HepG2 (cell line): ENCODE measurements around the gene KL. TPM values are rescaled to one million over a fixed set of nuclear protein-coding genes. Genes with fewer than 3 reads are reported as not detected.

Experiments
- ATAC-seq: fragments of 200-7000 bp; cut with Tn5 transposase; 3 replicates; pipeline ENCODE4 v1.9.1; 2020; ENCODE audit warnings: mild to moderate bottlenecking, moderate library complexity
- BruUV-seq: library from RNA; stranded (reverse); fragments of 400-500 nt; replicated peaks from 2 replicates; lab custom pipeline; 2021; lab: Mats Ljungman, UMichigan
- CTCF ChIA-PET: fragments of 300-600 bp; formaldehyde crosslinking; extraction: SDS; loops from one replicate; lab custom pipeline; 2021; ENCODE audit warnings: low total read pairs, inconsistent platforms, low intra/inter-chr PET ratio; lab: Yijun Ruan, JAX
- POLR2A ChIA-PET: fragments of 350-600 bp; sonication (Branson Sonifier 250); formaldehyde crosslinking; loops from one replicate; lab custom pipeline; 2020; ENCODE audit warnings: antibody characterized with exemption, inconsistent platforms; lab: Yijun Ruan, JAX
- DNase-seq: peaks from one replicate; pipeline ENCODE4 v3.0.0-alpha.2; 2015; ENCODE audit warnings: low spot score
- FAIRE-seq: peaks from 3 replicates; lab custom pipeline; 2011; peaks lifted over from hg19 to GRCh38; lab: Jason Lieb, UNC
- H2AFZ ChIP-seq: one replicate; pipeline ENCODE4 v1.6.1; 2011; ENCODE audit warnings: low read length, inconsistent platforms
- H3K27ac ChIP-seq: fragments of 300-600 bp; 3 replicates; pipeline ENCODE4 v1.8.0; 2011; ENCODE audit warnings: mixed run types, mild to moderate bottlenecking, mixed read lengths, low read length, inconsistent platforms; ENCODE audit not compliant: insufficient read depth; ENCODE audit errors: extremely low read length
- H3K27me3 ChIP-seq, 2 experiments: fragments of 200-600 bp in 1 of 2; 2 replicates in 1 of 2; 3 replicates in 1 of 2; pipeline versions ENCODE4 v1.6.0 to v1.8.0; 2011; ENCODE audit warnings: low read length in 2 of 2, mild to moderate bottlenecking in 2 of 2, moderate library complexity in 2 of 2, inconsistent platforms in 1 of 2; ENCODE audit not compliant: insufficient read depth in 2 of 2, control insufficient read depth in 1 of 2
- H3K36me3 ChIP-seq, 2 experiments: fragments of 200-600 bp in 1 of 2; replicated peaks in 1 of 2; 2 replicates in 1 of 2; 3 replicates in 1 of 2; pipeline versions ENCODE4 v1.5.1 to v1.8.0; 2011; ENCODE audit warnings: low read length in 2 of 2, inconsistent platforms in 1 of 2; ENCODE audit not compliant: insufficient read depth in 2 of 2, control insufficient read depth in 1 of 2
- H3K4me1 ChIP-seq: 2 replicates; pipeline ENCODE4 v1.5.1; 2012; ENCODE audit warnings: low read length, inconsistent platforms; ENCODE audit not compliant: insufficient read depth
- H3K4me2 ChIP-seq: 2 replicates; pipeline ENCODE4 v1.6.0; 2011; ENCODE audit warnings: low read depth, low read length, inconsistent platforms
- H3K4me3 ChIP-seq, 3 experiments: fragments of 200-600 bp in 1 of 3; sonication (generic), shearing (Covaris generic) in 1 of 3; replicated peaks in 1 of 3; 2 replicates each; pipeline ENCODE4 v1.5.1; 2011 to 2016; ENCODE audit warnings: low read length in 3 of 3, inconsistent platforms in 2 of 3, low read depth in 2 of 3, mild to moderate bottlenecking in 2 of 3, control low read depth in 1 of 3, mixed read lengths in 1 of 3; ENCODE audit not compliant: insufficient read depth in 1 of 3
- H3K79me2 ChIP-seq: one replicate; pipeline ENCODE4 v1.6.1; 2011; ENCODE audit warnings: low read length, inconsistent platforms; ENCODE audit not compliant: insufficient read depth
- H3K9ac ChIP-seq: 2 replicates; pipeline ENCODE4 v1.6.0; 2011; ENCODE audit warnings: mild to moderate bottlenecking, low read depth, low read length, inconsistent platforms; ENCODE audit not compliant: insufficient read depth
- H3K9me3 ChIP-seq: 2 replicates; pipeline ENCODE4 v1.5.1; 2012; ENCODE audit warnings: mild to moderate bottlenecking, low read length
- H4K20me1 ChIP-seq: 2 replicates; pipeline ENCODE4 v1.6.0; 2011; ENCODE audit warnings: inconsistent platforms, mild to moderate bottlenecking, low read length, moderate library complexity; ENCODE audit not compliant: insufficient read depth
- HDAC1 ChIP-seq: sonication (generic); formaldehyde crosslinking; IDR thresholded peaks from 2 replicates; pipeline ENCODE4 v1.5.1; 2020; ENCODE audit warnings: mild to moderate bottlenecking, missing genetic modification reagents
- MTA1 ChIP-seq: sonication (generic); formaldehyde crosslinking; IDR thresholded peaks from 2 replicates; pipeline ENCODE4 v1.4.0; 2020; ENCODE audit warnings: missing genetic modification reagents, mild to moderate bottlenecking, borderline replicate concordance
- ZBTB3 ChIP-seq: sonication (generic); formaldehyde crosslinking; IDR thresholded peaks from 2 replicates; pipeline ENCODE4 v1.4.0; 2020; ENCODE audit warnings: low read depth, mild to moderate bottlenecking, moderate library complexity, missing genetic modification reagents, borderline replicate concordance
- WGBS: methylation state at CpG from one replicate; pipeline ENCODE4 v1.1.6; 2017; ENCODE audit warnings: low lambda C conversion rate; 5-methylcytosine and 5-hydroxymethylcytosine counted together
- in situ Hi-C: cut with HindIII; loops from 2 replicates; pipeline ENCODE4 v1.10.0; 2017; ENCODE audit warnings: low pct_unique_long_range_greater_than_20kb; ENCODE audit not compliant: extremely low pct_ligation_motif_present
- intact Hi-C: fragments of 100-400 bp; cut with micrococcal nuclease; formaldehyde crosslinking; loops from one replicate; pipeline ENCODE4 v1.10.0; 2022; ENCODE audit not compliant: unreplicated experiment
- polyA plus RNA-seq, 8 experiments: library from polyadenylated mRNA; depleted of rRNA in 3 of 8; stranded (reverse) in 7 of 8; unstranded in 1 of 8; fragments of >200 nt; fragmentation: Illumina TruSeq in 4 of 8; extraction: Trizol in 4 of 8; gene quantifications; 2 replicates each; pipeline versions ENCODE4 v1.2.1 to v1.2.3, GENCODE V29; 2011 to 2016; ENCODE audit warnings: low read depth in 4 of 8, missing spikeins in 1 of 8, mixed read lengths in 1 of 8; ENCODE audit not compliant: insufficient read depth in 1 of 8
- total RNA-seq, 5 experiments: library from RNA; depleted of rRNA; stranded (reverse); fragments of >200 nt; fragmentation: Illumina TruSeq; extraction: Trizol; gene quantifications; 2 replicates each; pipeline ENCODE4 v1.2.3, GENCODE V29; 2016; ENCODE audit warnings: low read depth in 1 of 5
- TF ChIP-seq, protein P1 (sequence below): sonication (generic); formaldehyde crosslinking; IDR thresholded peaks from 2 replicates; pipeline ENCODE4 v1.4.0; 2020; ENCODE audit warnings: missing genetic modification reagents, borderline replicate concordance
- TF ChIP-seq, protein P2 (sequence below): sonication (generic); formaldehyde crosslinking; IDR thresholded peaks from 2 replicates; pipeline ENCODE4 v1.9.0; 2022; ENCODE audit warnings: missing genetic modification reagents, mild to moderate bottlenecking, borderline replicate concordance

KL gene
- total and polyA plus RNA-seq, 2 of the 13 experiments (the other 11 are each of a cell fraction or from before 2014, with no cell fraction given) = not detected

DNA sequence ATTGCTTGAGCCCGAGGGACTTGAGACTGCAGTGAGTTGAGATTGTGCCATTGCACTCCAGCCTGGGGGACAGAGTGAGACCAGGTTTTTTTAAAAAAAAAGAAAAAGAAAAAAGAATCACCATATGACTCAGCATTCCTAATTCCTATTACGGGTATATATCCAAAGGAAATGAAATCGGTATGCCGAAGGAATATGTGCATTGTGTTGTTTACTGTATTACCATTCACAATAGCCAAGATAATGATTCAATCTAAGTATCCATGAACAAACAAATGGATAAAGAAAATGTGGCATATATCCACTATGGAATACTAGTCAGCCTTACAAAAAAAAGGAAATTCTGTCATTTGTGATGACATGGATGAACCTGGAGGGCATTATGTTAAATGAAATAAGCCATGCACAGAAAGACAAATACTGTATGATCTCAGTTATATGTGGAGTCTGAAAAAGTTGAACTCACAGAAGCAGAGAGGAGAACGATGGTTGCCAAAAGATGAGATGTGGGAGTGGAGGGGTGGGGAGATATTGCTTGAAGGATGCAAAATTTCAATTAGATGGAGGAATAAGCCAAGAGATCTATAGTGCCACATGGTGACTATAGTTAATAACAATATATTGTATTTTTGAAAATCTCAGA lies 4.3 kb upstream of the KL start:
- Histone ChIP-seq H3K27me3 (peaks cover 1 to 12% of the 10 kb centered on the region in 2 experiments; a peak in 4 of 5 replicates), H3K9me3 (peaks cover 14% of the 10 kb centered on the region), H3K4me3 (no peak overlapping the region), H4K20me1 (no peaks in the 10 kb centered on the region), H3K4me2 (no peak overlapping the region)
- ChIA-PET POLR2A (no interaction called here), CTCF (no interaction called here)
- FAIRE-seq = no peak
- intact Hi-C loops = no loop called here
- TF ChIP-seq, protein P1, sequence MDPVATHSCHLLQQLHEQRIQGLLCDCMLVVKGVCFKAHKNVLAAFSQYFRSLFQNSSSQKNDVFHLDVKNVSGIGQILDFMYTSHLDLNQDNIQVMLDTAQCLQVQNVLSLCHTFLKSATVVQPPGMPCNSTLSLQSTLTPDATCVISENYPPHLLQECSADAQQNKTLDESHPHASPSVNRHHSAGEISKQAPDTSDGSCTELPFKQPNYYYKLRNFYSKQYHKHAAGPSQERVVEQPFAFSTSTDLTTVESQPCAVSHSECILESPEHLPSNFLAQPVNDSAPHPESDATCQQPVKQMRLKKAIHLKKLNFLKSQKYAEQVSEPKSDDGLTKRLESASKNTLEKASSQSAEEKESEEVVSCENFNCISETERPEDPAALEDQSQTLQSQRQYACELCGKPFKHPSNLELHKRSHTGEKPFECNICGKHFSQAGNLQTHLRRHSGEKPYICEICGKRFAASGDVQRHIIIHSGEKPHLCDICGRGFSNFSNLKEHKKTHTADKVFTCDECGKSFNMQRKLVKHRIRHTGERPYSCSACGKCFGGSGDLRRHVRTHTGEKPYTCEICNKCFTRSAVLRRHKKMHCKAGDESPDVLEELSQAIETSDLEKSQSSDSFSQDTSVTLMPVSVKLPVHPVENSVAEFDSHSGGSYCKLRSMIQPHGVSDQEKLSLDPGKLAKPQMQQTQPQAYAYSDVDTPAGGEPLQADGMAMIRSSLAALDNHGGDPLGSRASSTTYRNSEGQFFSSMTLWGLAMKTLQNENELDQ (CRISPR knock-in tag) = no peak
- TF ChIP-seq, all 625 proteins: peak for 0
- Histone ChIP-seq H3K27ac (no peak overlapping the region), H3K36me3 (no peaks in the 10 kb centered on the region), H3K9ac (no peak overlapping the region), H3K79me2 (no peaks in the 10 kb centered on the region), H2AFZ (no peak overlapping the region), H3K4me1 (peaks cover 10% of the 10 kb centered on the region)
- DNase-seq (no peak), ATAC-seq (no peak)
- BruUV-seq = no TSS peak
- 61% methylated on average over 5 of the region's 5 CpGs for WGBS
- in situ Hi-C loops = no loop called here

DNA sequence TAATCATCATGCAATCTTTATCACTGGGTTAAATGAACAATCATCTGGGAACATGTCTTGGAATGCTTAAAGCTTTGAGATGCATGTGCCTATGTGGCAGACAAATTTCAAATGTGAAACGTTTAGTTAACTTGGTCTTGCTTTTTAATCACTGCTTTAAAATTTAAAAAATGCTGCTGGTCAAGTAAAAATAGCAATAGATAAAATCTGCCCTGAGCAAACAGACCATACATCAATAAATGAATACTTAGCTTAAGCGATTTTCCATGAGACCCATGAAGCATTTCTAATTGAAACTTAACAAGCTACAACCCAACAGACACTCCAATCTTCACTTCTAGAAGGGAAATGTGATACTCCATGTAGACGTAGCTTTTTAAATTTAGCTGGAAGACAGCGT lies 1.9 kb upstream of the KL start:
- no peak for ATAC-seq
- intact Hi-C loops (no loop called here), in situ Hi-C loops (no loop called here)
- POLR2A ChIA-PET = no interaction called here
- no peak overlapping the region for H3K9ac ChIP-seq
- no peak overlapping the region for H3K4me3 ChIP-seq
- BruUV-seq = no TSS peak
- 36% methylated on average over 4 of the region's 4 CpGs for WGBS
- H3K9me3 ChIP-seq = no peaks in the 10 kb centered on the region
- TF ChIP-seq ZBTB3 (no peak), HDAC1 (CRISPR knock-in tag) (no peak), MTA1 (CRISPR knock-in tag) (no peak)
- TF ChIP-seq, protein P2, sequence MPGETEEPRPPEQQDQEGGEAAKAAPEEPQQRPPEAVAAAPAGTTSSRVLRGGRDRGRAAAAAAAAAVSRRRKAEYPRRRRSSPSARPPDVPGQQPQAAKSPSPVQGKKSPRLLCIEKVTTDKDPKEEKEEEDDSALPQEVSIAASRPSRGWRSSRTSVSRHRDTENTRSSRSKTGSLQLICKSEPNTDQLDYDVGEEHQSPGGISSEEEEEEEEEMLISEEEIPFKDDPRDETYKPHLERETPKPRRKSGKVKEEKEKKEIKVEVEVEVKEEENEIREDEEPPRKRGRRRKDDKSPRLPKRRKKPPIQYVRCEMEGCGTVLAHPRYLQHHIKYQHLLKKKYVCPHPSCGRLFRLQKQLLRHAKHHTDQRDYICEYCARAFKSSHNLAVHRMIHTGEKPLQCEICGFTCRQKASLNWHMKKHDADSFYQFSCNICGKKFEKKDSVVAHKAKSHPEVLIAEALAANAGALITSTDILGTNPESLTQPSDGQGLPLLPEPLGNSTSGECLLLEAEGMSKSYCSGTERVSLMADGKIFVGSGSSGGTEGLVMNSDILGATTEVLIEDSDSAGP (CRISPR knock-in tag) = no peak
- H2AFZ ChIP-seq = no peak overlapping the region
- FAIRE-seq = no peak
- H3K4me1 ChIP-seq = no peaks in the 10 kb centered on the region
- no peak overlapping the region for H3K4me2 ChIP-seq
- H4K20me1 ChIP-seq = no peaks in the 10 kb centered on the region
- CTCF ChIA-PET = no interaction called here
- no peaks in the 10 kb centered on the region for H3K36me3 ChIP-seq
- no peak for DNase-seq
- peaks cover 1 to 12% of the 10 kb centered on the region in 2 experiments; a peak in 4 of 5 replicates for H3K27me3 ChIP-seq
- H3K27ac ChIP-seq = no peak overlapping the region
- no peaks in the 10 kb centered on the region for H3K79me2 ChIP-seq
